Mesodermal cell (in vitro differentiated cells): Measurements from ENCODE around the gene ANKS4B.

ENCODE experiments used
- H3K27ac ChIP-seq: 2 replicates; pipeline ENCODE4 v1.7.0; 2013; ENCODE audit warnings: mild to moderate bottlenecking, low read depth, low read length, moderate library complexity; ENCODE audit not compliant: severe bottlenecking
- H3K36me3 ChIP-seq: 2 replicates; pipeline ENCODE4 v1.7.1; 2013; ENCODE audit warnings: mild to moderate bottlenecking, low read length, moderate library complexity; ENCODE audit not compliant: control insufficient read depth, insufficient read depth
- H3K4me1 ChIP-seq: one replicate; pipeline ENCODE4 v1.7.1; 2013; ENCODE audit warnings: mild to moderate bottlenecking, low read length; ENCODE audit not compliant: insufficient read depth, control insufficient read depth, poor library complexity, severe bottlenecking
- H3K4me3 ChIP-seq: 2 replicates; pipeline ENCODE4 v1.7.0; 2013; ENCODE audit warnings: low read length, control low read depth, mild to moderate bottlenecking; ENCODE audit not compliant: insufficient read depth, poor library complexity, severe bottlenecking; ENCODE audit errors: extremely low read depth
- H3K9me3 ChIP-seq: 2 replicates; pipeline ENCODE4 v1.7.1; 2013; ENCODE audit warnings: mild to moderate bottlenecking, low read length, moderate library complexity; ENCODE audit not compliant: control insufficient read depth
- WGBS, 2 experiments: methylation state at CpG; one replicate each; pipeline ENCODE4 v1.1.5; 2013; ENCODE audit warnings: missing lambda C conversion rate in 2 of 2; ENCODE audit not compliant: insufficient coverage in 2 of 2; 5-methylcytosine and 5-hydroxymethylcytosine counted together

ANKS4B gene

GRCh38 chr16:21301168-21301894 lies 67.8 kb downstream of the ANKS4B start:
- Histone ChIP-seq H3K9me3 (no peaks in the 10 kb centered on the region), H3K36me3 (no peaks in the 10 kb centered on the region), H3K4me1 (peaks cover 4% of the 10 kb centered on the region), H3K27ac (no peak overlapping the region), H3K4me3 (peak overlapping the region; percentile 58)
- 1% methylated on average over 27 to 42 of the region's 60 CpGs for WGBS, 2 experiments

- Histone ChIP-seq H3K4me1 (peaks cover 4% of the 10 kb centered on the region), H3K4me3 (peak overlapping the region; percentile 58), H3K9me3 (no peaks in the 10 kb centered on the region), H3K36me3 (no peaks in the 10 kb centered on the region), H3K27ac (no peak overlapping the region)
- WGBS, 2 experiments = 0% methylated on average over 7 to 8 of the region's 17 CpGs
These were observed 68.4 kb downstream of the ANKS4B start for GRCh38 chr16:21301895-21302291.

- WGBS, 2 experiments = 6% methylated on average over 2 of the region's 3 CpGs; no CpG with 5 or more reads in 1 of the 2 experiments
- Histone ChIP-seq H3K9me3 (no peaks in the 10 kb centered on the region), H3K36me3 (no peaks in the 10 kb centered on the region), H3K27ac (no peak overlapping the region), H3K4me3 (no peak overlapping the region), H3K4me1 (peaks cover 4% of the 10 kb centered on the region)
These were observed 69.0 kb downstream of the ANKS4B start for GRCh38 chr16:21302454-21302853.

DNA sequence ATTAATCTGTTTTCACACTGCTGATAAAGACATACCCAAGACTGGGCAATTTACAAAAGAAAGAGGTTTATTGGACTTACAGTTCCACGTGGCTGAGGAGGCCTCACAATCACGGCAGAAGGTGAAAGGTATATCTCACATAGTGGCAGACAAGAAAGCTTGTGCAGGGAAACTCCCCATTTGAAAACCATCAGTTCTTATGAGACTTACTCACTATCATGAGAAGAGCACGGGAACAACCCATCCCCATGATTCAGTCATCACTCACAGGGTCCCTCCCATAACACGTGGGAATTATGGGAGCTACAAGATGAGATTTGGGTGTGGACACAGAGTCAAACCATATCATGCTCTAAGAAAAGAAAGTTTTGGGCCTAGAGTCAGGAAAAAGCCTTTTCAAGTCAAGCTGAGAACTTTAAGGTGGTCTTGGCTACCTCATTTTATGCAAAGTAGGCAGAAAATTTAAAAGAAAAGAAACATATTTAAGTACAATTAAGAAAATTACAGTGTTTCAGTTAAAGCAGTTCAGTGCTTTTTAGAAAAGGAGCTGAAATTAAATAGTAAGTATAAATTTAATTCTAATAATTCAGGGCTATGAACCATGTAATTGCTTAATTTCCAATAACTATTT lies 69.5 kb downstream of the ANKS4B start:
- H3K27ac ChIP-seq = no peak overlapping the region
- H3K4me1 ChIP-seq = peaks cover 4% of the 10 kb centered on the region
- H3K9me3 ChIP-seq = no peaks in the 10 kb centered on the region
- H3K4me3 ChIP-seq = no peak overlapping the region
- no peaks in the 10 kb centered on the region for H3K36me3 ChIP-seq
- 10 to 21% methylated on average over 2 of the region's 4 CpGs for WGBS, 2 experiments
